Ishikawa (cell line): Measurements from ENCODE around the gene NAGS.

Experiments used
- CEBPB ChIP-seq: IDR thresholded peaks from 2 replicates; pipeline ENCODE4 v1.6.1; 2012
- CREB1 ChIP-seq: IDR thresholded peaks from 2 replicates; pipeline ENCODE4 v1.6.1; 2012; ENCODE audit warnings: low read depth
- EGR1 ChIP-seq: IDR thresholded peaks from 2 replicates; pipeline ENCODE4 v1.6.1; 2012
- EP300 ChIP-seq: IDR thresholded peaks from 2 replicates; pipeline ENCODE4 v1.6.1; 2012; ENCODE audit warnings: borderline replicate concordance
- FOXM1 ChIP-seq: IDR thresholded peaks from 2 replicates; pipeline ENCODE4 v1.6.1; 2012; ENCODE audit warnings: low read depth, borderline replicate concordance
- MAX ChIP-seq: IDR thresholded peaks from 2 replicates; pipeline ENCODE4 v1.6.1; 2012
- RAD21 ChIP-seq: IDR thresholded peaks from 2 replicates; pipeline ENCODE4 v1.6.1; 2012; ENCODE audit warnings: low read depth
- REST ChIP-seq: IDR thresholded peaks from 2 replicates; pipeline ENCODE4 v1.6.1; 2012; ENCODE audit warnings: low read depth, mild to moderate bottlenecking
- TCF12 ChIP-seq: IDR thresholded peaks from 2 replicates; pipeline ENCODE4 v1.6.1; 2012; ENCODE audit warnings: low read depth
- YY1 ChIP-seq: IDR thresholded peaks from 2 replicates; pipeline ENCODE4 v1.6.1; 2012; ENCODE audit warnings: low read depth
- ZBTB7A ChIP-seq: IDR thresholded peaks from 2 replicates; pipeline ENCODE4 v1.6.1; 2012; ENCODE audit warnings: low read depth

DNA sequence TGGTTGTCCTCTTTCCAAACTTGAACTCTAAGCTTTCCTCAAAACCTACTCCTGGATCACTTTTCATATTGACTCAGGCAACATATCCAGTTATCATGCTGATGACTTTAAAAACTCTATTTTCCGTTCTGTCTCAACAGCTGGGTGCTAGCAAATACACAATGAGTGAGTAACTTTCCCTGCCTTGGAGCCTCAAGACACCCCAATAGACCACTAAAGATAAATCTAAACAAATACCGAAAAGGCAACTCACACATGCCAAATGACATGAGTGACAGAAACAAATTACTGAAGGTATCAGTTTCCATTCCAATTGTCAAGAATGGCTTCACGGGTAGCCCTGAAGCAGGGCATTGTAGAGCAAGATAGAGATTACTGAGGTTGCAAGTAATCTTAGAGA, 26.1 kb downstream of the NAGS start:
- no peak for TF ChIP-seq CREB1
- TF ChIP-seq EP300: no peak
- TF ChIP-seq REST: no peak
- no peak for TF ChIP-seq CEBPB
- TF ChIP-seq YY1: no peak
- TF ChIP-seq RAD21: no peak
- no peak for TF ChIP-seq ZBTB7A
- no peak for TF ChIP-seq FOXM1
- no peak for TF ChIP-seq MAX
- no peak for TF ChIP-seq EGR1
- TF ChIP-seq TCF12: no peak
